Suprapubic skin (tissue), 4 donors: ENCODE measurements around the gene HYAL3.

Source experiments
- POLR2A ChIP-seq, 2 donors: fragments of 450-650 bp; IDR thresholded peaks; one replicate each; pipeline ENCODE4 v1.6.1; 2017; ENCODE audit warnings: antibody characterized with exemption in 2 of 2, mild to moderate bottlenecking in 2 of 2, moderate library complexity in 2 of 2
- POLR2AphosphoS5 ChIP-seq, 3 donors: sonication (generic); formaldehyde crosslinking; IDR thresholded peaks; one replicate each; pipeline ENCODE4 v1.6.1; 2017; ENCODE audit warnings: antibody characterized with exemption in 3 of 3
- TF ChIP-seq, protein P1 (sequence below), 2 donors: fragments of 200-600 bp in 1 of 2; fragments of 450-650 bp in 1 of 2; sonication (generic) in 1 of 2; IDR thresholded peaks; one replicate each; pipeline ENCODE4 v1.5.1; 2016 to 2019; ENCODE audit warnings: antibody characterized with exemption in 2 of 2, mild to moderate bottlenecking in 1 of 2, moderate library complexity in 1 of 2

DNA sequence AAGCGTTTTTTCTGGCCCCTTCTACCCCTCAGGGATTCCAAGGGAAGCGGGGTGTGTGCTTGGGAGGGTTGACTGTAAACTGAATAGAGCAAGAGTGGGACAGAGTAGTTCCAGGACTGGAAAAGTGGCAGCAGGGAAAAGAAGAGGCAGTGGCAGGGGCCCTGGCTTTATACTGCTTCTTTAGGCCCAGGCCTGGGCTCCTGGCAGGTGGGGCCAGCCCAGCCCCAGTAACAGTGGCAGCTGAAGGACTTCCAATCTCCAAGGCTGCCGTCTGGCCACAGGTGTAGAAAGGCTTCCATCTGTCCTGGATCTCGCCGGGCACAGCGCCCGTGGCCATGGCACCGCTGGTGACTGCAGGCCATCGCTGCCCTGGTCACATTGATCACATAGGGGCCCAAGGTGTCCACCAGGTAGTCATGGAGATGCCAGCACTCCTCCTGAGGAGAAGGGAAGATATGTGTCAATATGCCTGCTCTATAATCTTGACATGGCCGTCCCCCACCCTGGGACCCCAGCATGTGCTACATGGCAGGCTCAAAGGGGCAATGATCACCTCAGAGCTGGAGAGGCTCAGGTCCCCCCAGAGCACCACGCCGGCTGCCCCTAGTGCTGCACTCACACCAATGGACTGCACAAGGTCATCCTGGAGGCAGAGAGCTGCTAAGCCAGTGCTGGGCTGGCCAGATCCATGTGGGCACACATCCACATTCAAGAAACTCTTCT is 6.0 kb downstream of the HYAL3 start:
- TF ChIP-seq POLR2A (IDR thresholded peaks at IDR 0.05) (no peak), POLR2AphosphoS5 (IDR thresholded peaks at IDR 0.05) (no peak)
- TF ChIP-seq, protein P1, sequence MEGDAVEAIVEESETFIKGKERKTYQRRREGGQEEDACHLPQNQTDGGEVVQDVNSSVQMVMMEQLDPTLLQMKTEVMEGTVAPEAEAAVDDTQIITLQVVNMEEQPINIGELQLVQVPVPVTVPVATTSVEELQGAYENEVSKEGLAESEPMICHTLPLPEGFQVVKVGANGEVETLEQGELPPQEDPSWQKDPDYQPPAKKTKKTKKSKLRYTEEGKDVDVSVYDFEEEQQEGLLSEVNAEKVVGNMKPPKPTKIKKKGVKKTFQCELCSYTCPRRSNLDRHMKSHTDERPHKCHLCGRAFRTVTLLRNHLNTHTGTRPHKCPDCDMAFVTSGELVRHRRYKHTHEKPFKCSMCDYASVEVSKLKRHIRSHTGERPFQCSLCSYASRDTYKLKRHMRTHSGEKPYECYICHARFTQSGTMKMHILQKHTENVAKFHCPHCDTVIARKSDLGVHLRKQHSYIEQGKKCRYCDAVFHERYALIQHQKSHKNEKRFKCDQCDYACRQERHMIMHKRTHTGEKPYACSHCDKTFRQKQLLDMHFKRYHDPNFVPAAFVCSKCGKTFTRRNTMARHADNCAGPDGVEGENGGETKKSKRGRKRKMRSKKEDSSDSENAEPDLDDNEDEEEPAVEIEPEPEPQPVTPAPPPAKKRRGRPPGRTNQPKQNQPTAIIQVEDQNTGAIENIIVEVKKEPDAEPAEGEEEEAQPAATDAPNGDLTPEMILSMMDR (IDR thresholded peaks at IDR 0.05) = no peak
